HG02885 (cell line): Measurements from ENCODE around the gene NTNG2.

ENCODE experiments used
- ATAC-seq: cut with Tn5 transposase; IDR thresholded peaks from one replicate; pipeline ENCODE4 v1.9.1; 2021; ENCODE audit warnings: mild to moderate bottlenecking; ENCODE audit not compliant: unreplicated experiment, poor library complexity

Gene NTNG2

DNA sequence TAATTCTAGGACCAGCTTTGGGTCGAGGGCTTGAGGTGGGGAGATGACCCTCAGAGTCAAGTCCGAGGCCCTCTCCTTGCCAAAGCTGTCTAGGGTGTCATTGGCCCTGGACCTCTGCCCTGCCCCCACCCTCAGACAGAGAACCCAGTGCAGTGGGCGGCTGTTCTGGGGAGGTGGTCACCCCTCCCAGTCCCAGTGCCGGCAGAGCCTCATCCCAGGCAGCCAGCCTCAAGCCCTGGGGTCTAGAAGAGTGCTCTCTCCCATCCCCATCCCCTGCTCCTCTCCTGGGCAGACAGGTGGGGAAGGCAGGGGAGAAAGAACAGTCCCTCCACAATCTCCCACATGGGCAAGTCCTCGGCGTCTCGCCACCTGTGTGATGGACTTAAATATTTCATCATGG, 7.0 kb downstream of the NTNG2 start:
- no peak for ATAC-seq

GRCh38 chr9:132169672-132170392, 8.0 kb downstream of the NTNG2 start:
- ATAC-seq = no peak

- no peak for ATAC-seq
Observed at GRCh38 chr9:132171702-132172101, 9.8 kb downstream of the NTNG2 start.

- no peak for ATAC-seq
Observed at GRCh38 chr9:132172185-132172584, 10.3 kb downstream of the NTNG2 start.

- no peak for ATAC-seq
Observed at GRCh38 chr9:132175431-132175830, 13.6 kb downstream of the NTNG2 start.

GRCh38 chr9:132176338-132176737, 14.5 kb downstream of the NTNG2 start:
- no peak for ATAC-seq

DNA sequence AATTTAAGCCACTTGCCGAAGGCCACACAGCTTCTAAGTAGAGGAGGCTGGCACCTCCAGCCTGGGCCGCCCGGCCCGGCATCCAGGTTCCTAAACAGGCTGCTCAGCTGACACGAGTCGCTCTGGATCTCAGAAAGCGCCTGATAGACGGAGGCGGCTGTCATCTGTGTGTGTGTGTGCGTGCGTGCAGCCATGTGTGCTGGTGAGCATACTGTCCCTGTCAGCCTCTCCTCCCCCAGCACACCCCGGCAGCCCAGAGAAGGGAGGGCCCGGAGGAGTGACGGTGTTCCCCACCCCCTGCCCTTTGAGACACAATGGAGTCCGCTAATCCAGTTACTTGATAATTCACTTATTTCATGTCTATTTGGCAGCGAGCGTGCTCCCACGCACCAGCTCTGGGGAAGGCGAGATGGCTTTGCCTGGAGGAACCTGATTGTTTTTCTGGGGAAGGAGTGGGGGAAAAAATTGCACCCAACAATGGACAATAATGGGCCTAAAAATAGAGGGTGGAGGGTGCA, 20.0 kb downstream of the NTNG2 start:
- no peak for ATAC-seq

DNA sequence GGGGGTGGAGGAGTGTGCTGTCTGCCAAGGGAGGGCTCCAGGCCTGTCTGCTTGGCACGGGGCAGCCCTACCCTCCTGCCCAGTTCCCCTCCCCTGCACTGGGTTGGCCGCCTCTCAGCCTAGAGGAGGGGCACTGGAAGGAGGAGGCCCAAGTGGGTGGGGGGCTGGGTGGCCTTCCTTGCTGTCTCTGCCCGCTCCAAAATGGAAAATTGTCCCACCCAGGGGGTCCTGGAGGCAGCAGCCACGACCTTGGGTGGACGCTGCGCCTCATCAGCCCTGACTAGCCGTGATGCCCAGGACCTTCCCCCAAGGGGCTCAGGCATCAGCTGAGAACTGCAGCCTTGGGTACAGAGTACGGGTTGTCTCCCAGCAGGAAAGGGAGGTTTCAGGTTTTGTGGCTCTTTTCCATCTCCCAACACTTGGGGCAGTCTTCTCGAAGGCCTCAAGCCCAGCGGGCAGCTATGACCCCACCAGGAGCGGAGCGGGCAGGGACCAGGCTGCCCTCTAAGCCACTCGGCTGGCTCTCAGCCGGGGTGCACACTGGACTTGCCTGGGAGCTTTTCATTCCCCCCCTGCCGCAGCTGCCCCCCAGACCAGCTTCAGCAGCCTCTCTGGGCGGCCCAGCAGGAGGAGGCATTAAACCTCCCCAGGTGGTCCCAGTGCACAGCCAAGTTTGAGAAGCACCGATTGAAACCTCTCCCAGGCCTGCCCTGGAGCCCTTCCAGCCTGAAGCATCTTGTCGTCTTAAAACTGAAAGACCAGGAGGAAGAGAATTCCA, 20.6 kb downstream of the NTNG2 start:
- no peak for ATAC-seq

DNA sequence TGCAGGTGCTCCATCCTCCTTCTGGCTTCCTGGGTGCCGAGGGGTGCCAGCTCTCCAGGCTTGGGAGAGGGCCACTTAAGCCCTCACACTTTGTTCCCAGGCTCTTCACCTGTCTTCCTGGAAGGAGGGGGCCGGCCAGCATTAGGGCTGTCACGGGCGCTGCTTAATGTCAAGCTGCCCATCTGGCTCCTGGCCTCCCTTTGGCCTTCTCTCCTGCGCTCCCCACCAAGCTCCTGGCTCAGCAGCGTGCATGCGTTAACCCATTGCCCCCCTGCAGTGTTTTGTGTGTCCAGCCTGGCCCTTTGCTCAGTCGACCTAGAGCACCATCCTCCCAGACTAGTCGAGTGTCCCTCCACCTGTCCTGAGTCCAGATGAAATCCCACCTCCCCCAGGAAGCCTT, 21.3 kb downstream of the NTNG2 start:
- no peak for ATAC-seq

- ATAC-seq = no peak
Observed at GRCh38 chr9:132183715-132184114, 21.9 kb downstream of the NTNG2 start.

- ATAC-seq = no peak
Observed at GRCh38 chr9:132184124-132184523, 22.3 kb downstream of the NTNG2 start.

- no peak for ATAC-seq
Observed at GRCh38 chr9:132185073-132186009, 23.5 kb downstream of the NTNG2 start.

GRCh38 chr9:132187121-132187620, 25.3 kb downstream of the NTNG2 start:
- no peak for ATAC-seq

DNA sequence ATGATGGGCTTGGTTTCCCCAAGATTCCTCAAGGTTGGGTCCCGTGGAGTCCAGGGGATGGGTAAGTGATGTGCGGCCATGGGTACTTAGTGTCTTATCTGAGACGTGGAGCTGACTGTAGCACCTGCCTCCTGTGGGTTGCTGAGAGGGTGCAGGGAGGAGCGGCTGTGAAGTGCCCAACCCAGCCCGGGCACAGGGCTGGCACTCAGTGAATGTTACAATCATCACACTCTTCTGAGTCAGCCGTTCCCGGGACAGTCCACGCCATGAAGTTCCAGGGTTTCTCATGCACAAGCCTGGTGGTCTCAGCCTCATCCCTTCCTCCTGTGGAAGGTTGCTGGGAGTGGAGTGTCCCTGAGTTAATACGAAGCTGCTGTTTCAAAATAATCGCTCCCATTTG, 29.1 kb downstream of the NTNG2 start:
- ATAC-seq = no peak

DNA sequence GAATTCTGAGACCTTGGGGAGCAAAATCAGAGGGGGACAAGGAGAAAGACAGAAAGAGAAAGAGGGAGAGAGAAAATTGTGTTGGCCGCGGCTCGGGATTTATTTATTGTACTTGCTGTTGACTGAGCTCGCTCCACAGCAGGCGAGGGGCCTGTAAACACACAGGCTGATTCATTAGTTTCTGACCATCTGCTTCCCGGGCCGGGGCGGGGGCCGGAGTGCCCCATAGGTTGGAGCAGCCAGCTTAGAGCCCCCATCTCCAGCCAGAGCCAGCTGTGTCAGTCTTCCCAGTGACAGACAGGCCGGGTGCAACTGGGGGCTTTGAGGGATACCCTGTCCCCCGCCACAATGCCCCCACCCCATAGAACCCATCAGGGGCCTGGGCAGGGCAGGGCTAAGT, 30.9 kb downstream of the NTNG2 start:
- ATAC-seq = no peak

DNA sequence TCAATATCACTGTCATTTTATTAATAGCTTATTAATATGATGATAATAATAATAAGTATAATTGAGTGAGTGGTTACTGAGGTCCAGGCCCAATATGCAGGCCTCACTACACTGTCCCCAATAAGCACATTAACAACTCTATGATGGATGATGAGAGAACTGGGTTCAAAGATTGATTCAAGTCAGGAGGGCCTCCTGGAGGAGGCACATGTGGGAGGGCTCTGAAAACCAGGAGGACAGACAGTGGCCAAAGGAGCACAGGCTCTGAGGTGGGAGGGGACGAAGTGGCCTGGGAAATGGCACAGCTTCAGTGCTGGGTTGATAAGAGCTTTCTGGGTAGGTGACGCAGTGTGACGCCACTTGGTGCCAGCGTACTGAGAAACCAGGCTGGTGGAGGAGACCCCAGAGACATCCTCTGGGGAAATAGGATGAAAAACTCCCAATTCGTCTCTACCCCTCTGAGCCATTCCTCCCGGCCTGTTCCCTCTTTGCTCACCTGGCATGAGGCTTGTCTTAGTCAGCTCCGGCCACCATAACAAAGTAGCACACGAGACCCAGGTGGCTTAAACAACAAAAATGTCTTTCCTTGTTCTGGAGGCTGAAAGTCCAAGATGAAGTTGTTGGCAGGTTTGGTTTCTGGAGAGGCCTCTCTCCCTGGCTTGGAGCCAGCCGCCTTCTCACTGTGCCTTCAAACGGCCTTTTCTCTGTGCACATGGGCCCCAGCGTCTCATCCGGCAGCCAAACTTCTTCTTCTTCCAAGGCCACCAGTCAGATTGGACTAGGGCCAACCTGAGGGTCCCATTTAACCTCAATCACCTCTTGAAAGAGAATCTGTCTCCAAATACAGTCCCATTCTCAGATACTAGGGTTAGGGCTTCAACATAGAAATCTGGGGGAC, 31.6 kb downstream of the NTNG2 start:
- no peak for ATAC-seq

- no peak for ATAC-seq
Observed at GRCh38 chr9:132194508-132194907, 32.6 kb downstream of the NTNG2 start.

DNA sequence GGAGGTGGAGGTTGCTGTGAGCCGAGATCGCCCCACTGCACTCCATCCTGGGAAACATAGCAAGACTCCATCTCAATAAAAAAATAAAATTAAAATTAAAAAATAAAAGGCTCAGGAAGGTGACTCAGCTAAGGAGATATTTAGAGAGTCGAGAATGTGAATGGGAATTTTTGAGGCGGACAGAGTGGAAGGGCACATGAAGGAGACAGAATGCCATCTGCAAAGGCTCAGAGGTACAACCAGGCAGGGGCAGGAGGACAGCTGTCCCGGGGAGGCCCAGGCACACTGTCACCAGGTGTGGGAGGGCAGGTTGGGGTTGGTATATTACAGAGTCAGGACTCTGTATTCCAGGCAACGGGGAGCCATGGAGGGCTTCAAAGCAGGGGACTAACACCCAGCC, 35.5 kb downstream of the NTNG2 start:
- ATAC-seq = no peak

DNA sequence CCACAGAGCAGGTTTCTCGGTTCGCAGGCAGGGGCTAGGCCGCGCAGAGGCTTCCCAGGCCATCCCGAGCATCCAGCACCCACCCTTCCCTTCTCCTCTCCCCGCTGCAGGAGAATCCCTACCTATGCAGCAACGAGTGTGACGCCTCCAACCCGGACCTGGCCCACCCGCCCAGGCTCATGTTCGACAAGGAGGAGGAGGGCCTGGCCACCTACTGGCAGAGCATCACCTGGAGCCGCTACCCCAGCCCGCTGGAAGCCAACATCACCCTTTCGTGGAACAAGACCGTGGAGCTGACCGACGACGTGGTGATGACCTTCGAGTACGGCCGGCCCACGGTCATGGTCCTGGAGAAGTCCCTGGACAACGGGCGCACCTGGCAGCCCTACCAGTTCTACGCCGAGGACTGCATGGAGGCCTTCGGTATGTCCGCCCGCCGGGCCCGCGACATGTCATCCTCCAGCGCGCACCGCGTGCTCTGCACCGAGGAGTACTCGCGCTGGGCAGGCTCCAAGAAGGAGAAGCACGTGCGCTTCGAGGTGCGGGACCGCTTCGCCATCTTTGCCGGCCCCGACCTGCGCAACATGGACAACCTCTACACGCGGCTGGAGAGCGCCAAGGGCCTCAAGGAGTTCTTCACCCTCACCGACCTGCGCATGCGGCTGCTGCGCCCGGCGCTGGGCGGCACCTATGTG, 36.1 kb downstream of the NTNG2 start:
- ATAC-seq = no peak
